ENCODE results near the gene SMYD3. TPM values are rescaled to one million over a fixed set of nuclear protein-coding genes. Genes with fewer than 3 reads are reported as not detected.

SMYD3 gene
- total and polyA plus RNA-seq, 2 of the 4 experiments (the other 2 are of a cell fraction) = 26.5 to 37.6 TPM

DNA sequence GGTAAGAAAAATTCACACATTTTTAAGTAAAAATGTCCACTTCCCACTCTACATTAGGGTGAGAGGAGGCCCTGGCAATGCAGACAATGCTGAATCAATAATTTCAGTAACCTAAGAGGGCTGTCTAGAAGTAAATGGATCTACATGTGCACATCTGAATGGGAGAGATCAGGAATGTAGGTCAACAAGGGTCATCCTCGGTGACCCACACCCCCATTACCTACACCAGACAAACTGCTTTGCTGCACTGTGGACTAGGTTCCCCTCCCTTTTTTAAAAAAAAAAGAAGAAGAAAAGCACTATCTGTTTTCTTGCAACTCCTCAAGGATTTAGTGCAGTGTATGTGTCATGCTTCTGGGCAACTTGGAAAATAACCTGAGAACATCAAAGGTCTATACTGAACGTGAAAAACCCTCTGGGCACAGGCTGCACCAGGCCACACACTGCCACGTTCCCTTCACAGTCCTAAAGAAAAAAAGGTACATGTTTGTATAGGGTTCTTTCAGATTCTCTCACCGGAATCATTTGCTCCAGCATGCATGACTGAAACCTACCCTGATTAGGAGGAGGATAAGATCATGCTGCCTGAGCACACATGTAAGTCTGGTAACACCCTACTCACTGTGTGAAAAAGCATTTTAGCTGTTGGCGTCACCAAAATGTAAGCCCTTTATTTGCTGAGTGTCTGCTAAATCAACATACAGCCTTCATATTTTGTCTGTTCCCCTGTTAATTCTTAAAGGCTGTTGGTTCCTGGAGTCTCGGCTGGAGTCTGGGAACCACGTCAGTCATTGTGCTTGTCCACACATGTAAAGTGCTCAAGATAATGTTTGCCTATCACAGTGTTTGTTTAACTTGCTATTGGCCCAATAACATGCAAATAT lies 341.0 kb downstream of the SMYD3 start:
- 94% methylated on average over 3 of the region's 7 CpGs; no CpG with 5 or more reads in 1 of the 2 experiments for WGBS, 2 experiments (ENCODE audit: extremely low coverage in 2 of 2, insufficient read length in 1 of 2)
- Histone ChIP-seq H3K4ac (ENCODE audit: low read depth, low read length) (no peak overlapping the region), H2BK120ac (ENCODE audit: low read depth, low read length) (no peak overlapping the region), H3K14ac (replicated peaks; ENCODE audit: low read depth, low read length) (no peak overlapping the region), H2BK20ac (ENCODE audit: low read depth, low read length) (no peak overlapping the region), H4K5ac (ENCODE audit: low read depth, low read length) (no peak overlapping the region), H4K8ac (ENCODE audit: low read depth in 2 of 2, low read length in 2 of 2) (no peak overlapping the region), H3K4me3 (ENCODE audit: insufficient read depth, low read depth, low read length) (no peak overlapping the region), H2AK9ac (replicated peaks; ENCODE audit: low read depth, low read length, poor library complexity) (no peak overlapping the region), H2BK5ac (ENCODE audit: low read depth, low read length, poor library complexity, severe bottlenecking) (no peak overlapping the region), H3K27me3 (ENCODE audit: control insufficient read depth, insufficient read depth, low read length) (no peaks in the 10 kb centered on the region), H3K56ac (ENCODE audit: extremely low read depth, insufficient read depth, low read length) (no peak overlapping the region), H3K4me1 (ENCODE audit: control insufficient read depth, insufficient read depth, low read length) (peaks cover 3% of the 10 kb centered on the region), H3K23ac (ENCODE audit: low read depth, low read length) (no peak overlapping the region), H4K20me1 (ENCODE audit: insufficient read depth, low read length) (no peaks in the 10 kb centered on the region), H3K9me3 (ENCODE audit: control insufficient read depth, insufficient read depth, low read length) (no peaks in the 10 kb centered on the region), H3K18ac (ENCODE audit: low read depth, low read length) (no peak overlapping the region), H2BK15ac (ENCODE audit: low read depth, low read length) (no peak overlapping the region), H3K27ac (ENCODE audit: insufficient read depth, low read length) (no peak overlapping the region), H2AK5ac (ENCODE audit: low read depth, low read length) (no peak overlapping the region), H3K9ac (ENCODE audit: low read depth, low read length) (no peak overlapping the region), H3K79me1 (ENCODE audit: low read depth in 1 of 2, low read length in 2 of 2) (no peaks in the 10 kb centered on the region), H4K91ac (ENCODE audit: insufficient read depth, low read depth, low read length) (no peak overlapping the region), H2AFZ (replicated peaks; ENCODE audit: low read length, poor library complexity) (no peak overlapping the region), H3K9me1 (ENCODE audit: insufficient read depth, low read length) (peaks cover 3% of the 10 kb centered on the region; the same call in 1 of the 2 replicates), H3K4me2 (ENCODE audit: low read depth, low read length) (no peak overlapping the region), H3K36me3 (ENCODE audit: control insufficient read depth, insufficient read depth, low read length) (no peaks in the 10 kb centered on the region)
- intact Hi-C loops (cut with micrococcal nuclease) (no loop called here), dilution Hi-C loops (cut with HindIII; ENCODE audit: low sequenced_read_pairs, unreplicated experiment) (no loop called here), in situ Hi-C loops (cut with MboI; ENCODE audit: low sequenced_read_pairs) (no loop called here)
- TF ChIP-seq BHLHE40 (IDR thresholded peaks at IDR 0.05; ENCODE audit: low read depth, low read length) (no peak), POLR2A (IDR thresholded peaks at IDR 0.05; ENCODE audit: low read depth, low read length) (no peak), RFX5 (IDR thresholded peaks at IDR 0.05; ENCODE audit: low read depth, low read length) (no peak), RCOR1 (IDR thresholded peaks at IDR 0.05; ENCODE audit: insufficient replicate concordance, low read length) (no peak), CHD1 (IDR thresholded peaks at IDR 0.05; ENCODE audit: low read depth, low read length) (no peak), NFE2L2 (IDR thresholded peaks at IDR 0.05; ENCODE audit: low read depth, low read length) (no peak), FOS (IDR thresholded peaks at IDR 0.05; ENCODE audit: low read depth, low read length) (no peak), MAFK (IDR thresholded peaks at IDR 0.05; ENCODE audit: low read depth, low read length) (no peak), RAD21 (IDR thresholded peaks at IDR 0.05; ENCODE audit: low read length) (no peak), MAZ (IDR thresholded peaks at IDR 0.05; ENCODE audit: borderline replicate concordance, low read depth, low read length) (no peak), CEBPB (IDR thresholded peaks at IDR 0.05; ENCODE audit: low read depth, low read length) (no peak)
- TF ChIP-seq, protein P1, sequence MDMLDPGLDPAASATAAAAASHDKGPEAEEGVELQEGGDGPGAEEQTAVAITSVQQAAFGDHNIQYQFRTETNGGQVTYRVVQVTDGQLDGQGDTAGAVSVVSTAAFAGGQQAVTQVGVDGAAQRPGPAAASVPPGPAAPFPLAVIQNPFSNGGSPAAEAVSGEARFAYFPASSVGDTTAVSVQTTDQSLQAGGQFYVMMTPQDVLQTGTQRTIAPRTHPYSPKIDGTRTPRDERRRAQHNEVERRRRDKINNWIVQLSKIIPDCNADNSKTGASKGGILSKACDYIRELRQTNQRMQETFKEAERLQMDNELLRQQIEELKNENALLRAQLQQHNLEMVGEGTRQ (IDR thresholded peaks at IDR 0.05; ENCODE audit: low read depth, low read length) = no peak
- TF ChIP-seq, protein P2, sequence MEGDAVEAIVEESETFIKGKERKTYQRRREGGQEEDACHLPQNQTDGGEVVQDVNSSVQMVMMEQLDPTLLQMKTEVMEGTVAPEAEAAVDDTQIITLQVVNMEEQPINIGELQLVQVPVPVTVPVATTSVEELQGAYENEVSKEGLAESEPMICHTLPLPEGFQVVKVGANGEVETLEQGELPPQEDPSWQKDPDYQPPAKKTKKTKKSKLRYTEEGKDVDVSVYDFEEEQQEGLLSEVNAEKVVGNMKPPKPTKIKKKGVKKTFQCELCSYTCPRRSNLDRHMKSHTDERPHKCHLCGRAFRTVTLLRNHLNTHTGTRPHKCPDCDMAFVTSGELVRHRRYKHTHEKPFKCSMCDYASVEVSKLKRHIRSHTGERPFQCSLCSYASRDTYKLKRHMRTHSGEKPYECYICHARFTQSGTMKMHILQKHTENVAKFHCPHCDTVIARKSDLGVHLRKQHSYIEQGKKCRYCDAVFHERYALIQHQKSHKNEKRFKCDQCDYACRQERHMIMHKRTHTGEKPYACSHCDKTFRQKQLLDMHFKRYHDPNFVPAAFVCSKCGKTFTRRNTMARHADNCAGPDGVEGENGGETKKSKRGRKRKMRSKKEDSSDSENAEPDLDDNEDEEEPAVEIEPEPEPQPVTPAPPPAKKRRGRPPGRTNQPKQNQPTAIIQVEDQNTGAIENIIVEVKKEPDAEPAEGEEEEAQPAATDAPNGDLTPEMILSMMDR (conservative IDR thresholded peaks at IDR 0.05; ENCODE audit: low read depth, low read length) = no peak
- DNase-seq (no peak), ATAC-seq (ENCODE audit: low read depth) (no peak)
- ChIA-PET CTCF (no interaction called here), POLR2A (ENCODE audit: unreplicated experiment) (no interaction called here)
- BruUV-seq (replicated peaks) = no TSS peak
